Neural crest cell (in vitro differentiated cells): ENCODE data around the gene ATRNL1. TPM values are rescaled to one million over a fixed set of nuclear protein-coding genes. Genes with fewer than 3 reads are reported as not detected.
"Not testable (repeated sequence)": the region's sequence is repeated elsewhere in the genome, so short reads cannot be mapped to it uniquely, and the experiment has no call there.

Experiments used
- DNase-seq: peaks from one replicate; pipeline ENCODE4 v3.0.0; 2021; ENCODE audit warnings: low read depth, mixed read lengths, low spot score
- H3K27ac Mint-ChIP-seq: one replicate; pipeline ENCODE4 v1.8.0; 2021; ENCODE audit warnings: mild to moderate bottlenecking, mixed read lengths; ENCODE audit not compliant: unreplicated experiment
- H3K27me3 Mint-ChIP-seq: 2 replicates; pipeline ENCODE4 v1.8.0; 2021; ENCODE audit warnings: low read depth, mild to moderate bottlenecking, mixed read lengths
- H3K36me3 Mint-ChIP-seq: 2 replicates; pipeline ENCODE4 v1.8.0; 2021; ENCODE audit warnings: low read depth, mild to moderate bottlenecking, mixed read lengths
- H3K4me1 Mint-ChIP-seq: 2 replicates; pipeline ENCODE4 v1.8.0; 2021; ENCODE audit warnings: mixed read lengths
- H3K4me3 Mint-ChIP-seq: one replicate; pipeline ENCODE4 v1.8.0; 2021; ENCODE audit warnings: mild to moderate bottlenecking, mixed read lengths
- H3K9me3 Mint-ChIP-seq: 2 replicates; pipeline ENCODE4 v1.8.0; 2021; ENCODE audit warnings: mixed read lengths
- CTCF ChIP-seq: fragments of 200-600 bp; sonication (generic); conservative IDR thresholded peaks from 2 replicates; pipeline ENCODE4 v1.5.0; 2021; ENCODE audit warnings: antibody characterized with exemption, mild to moderate bottlenecking
- total RNA-seq: library from RNA; stranded (reverse); gene quantifications from 2 replicates; pipeline ENCODE4 v1.2.1, GENCODE V29; 2021

ATRNL1 gene
- total RNA-seq, 1 donor from 2014 or later, result 46.9 TPM

- Mint-ChIP-seq H3K4me1 (no peaks in the 10 kb centered on the region), H3K27me3 (no peaks in the 10 kb centered on the region), H3K36me3 (peaks cover 2% of the 10 kb centered on the region), H3K4me3 (no peak overlapping the region), H3K9me3 (no peaks in the 10 kb centered on the region), H3K27ac (no peak overlapping the region)
- no peak for TF ChIP-seq CTCF
- no peak for DNase-seq
Measured at GRCh38 chr10:115214829-115215228, 121.7 kb downstream of the ATRNL1 start.

- no peak for DNase-seq
- H3K27me3 Mint-ChIP-seq, result no peaks in the 10 kb centered on the region
- H3K9me3 Mint-ChIP-seq, result peaks cover 9% of the 10 kb centered on the region
- peaks cover 11% of the 10 kb centered on the region for H3K36me3 Mint-ChIP-seq
- H3K27ac Mint-ChIP-seq, result peak overlapping the region; percentile 57
- H3K4me1 Mint-ChIP-seq, result no peaks in the 10 kb centered on the region
- no peak overlapping the region for H3K4me3 Mint-ChIP-seq
- no peak for TF ChIP-seq CTCF
Measured at GRCh38 chr10:115219203-115219602, 126.0 kb downstream of the ATRNL1 start.

GRCh38 chr10:115222039-115222438, 128.9 kb downstream of the ATRNL1 start:
- Mint-ChIP-seq H3K36me3 (peaks cover 15% of the 10 kb centered on the region), H3K9me3 (peaks cover 15% of the 10 kb centered on the region), H3K4me1 (no peaks in the 10 kb centered on the region)

GRCh38 chr10:115239761-115240160, 146.6 kb downstream of the ATRNL1 start:
- no peak for DNase-seq
- Mint-ChIP-seq H3K36me3 (peaks cover 9% of the 10 kb centered on the region), H3K4me3 (no peak overlapping the region), H3K9me3 (peaks cover 9% of the 10 kb centered on the region), H3K27me3 (no peaks in the 10 kb centered on the region), H3K4me1 (peaks cover 5% of the 10 kb centered on the region), H3K27ac (no peak overlapping the region)
- no peak for TF ChIP-seq CTCF

More at GRCh38 chr10:115222039-115222438, 128.9 kb downstream of the ATRNL1 start:
- no peak overlapping the region for H3K27ac Mint-ChIP-seq
- H3K4me3 Mint-ChIP-seq, result no peak overlapping the region
- no peak for TF ChIP-seq CTCF
- no peaks in the 10 kb centered on the region for H3K27me3 Mint-ChIP-seq
- DNase-seq, result no peak

- Mint-ChIP-seq H3K9me3 (peaks cover 9% of the 10 kb centered on the region), H3K4me1 (no peaks in the 10 kb centered on the region), H3K27ac (no peak overlapping the region), H3K27me3 (no peaks in the 10 kb centered on the region), H3K36me3 (peaks cover 18% of the 10 kb centered on the region), H3K4me3 (no peak overlapping the region)
- no peak for TF ChIP-seq CTCF
- no peak for DNase-seq
Measured at GRCh38 chr10:115250784-115251183, 157.6 kb downstream of the ATRNL1 start.

- H3K9me3 Mint-ChIP-seq, result peaks cover 23% of the 10 kb centered on the region
- H3K27ac Mint-ChIP-seq, H3K4me3 Mint-ChIP-seq, H3K4me1 Mint-ChIP-seq, H3K27me3 Mint-ChIP-seq, DNase-seq: not testable (repeated sequence)
- peaks cover 29% of the 10 kb centered on the region for H3K36me3 Mint-ChIP-seq
Measured at GRCh38 chr10:115253765-115254164, 160.6 kb downstream of the ATRNL1 start.
